Measurements from ENCODE around the gene LAMTOR1.

LAMTOR1 gene

GRCh38 chr11:72116019-72116755 is 13.1 kb upstream of the LAMTOR1 start:
- no peak for DNase-seq

- DNase-seq, result no peak
Measured at GRCh38 chr11:72114570-72114969, 11.5 kb upstream of the LAMTOR1 start.

GRCh38 chr11:72112978-72113808 is 10.1 kb upstream of the LAMTOR1 start:
- DNase-seq, result no peak

- DNase-seq, result peak; percentile 93 to 100
Measured at GRCh38 chr11:72112143-72112977, 9.3 kb upstream of the LAMTOR1 start, which contains the start of gene ANAPC15. Gene ANAPC15, minus strand, starts transcription at chr11:72112695. Its CDS starts 1,419 bp downstream, at chr11:72111276.

- no peak for DNase-seq
Measured at GRCh38 chr11:72111300-72112142, 8.4 kb upstream of the LAMTOR1 start.

- no peak for DNase-seq
Measured at GRCh38 chr11:72105888-72106287, 2.8 kb upstream of the LAMTOR1 start, which contains the start of gene TOMT. Gene TOMT, plus strand, starts transcription at chr11:72105924. Its CDS starts 28 bp downstream, at chr11:72105952.

- DNase-seq, result no peak
Measured at GRCh38 chr11:72103754-72104167, 664 bp upstream of the LAMTOR1 start.

- no peak for DNase-seq
Measured at GRCh38 chr11:72102631-72102945, 509 bp downstream of the LAMTOR1 start.

- no peak for DNase-seq
Measured at GRCh38 chr11:72102162-72102561, 935 bp downstream of the LAMTOR1 start.

GRCh38 chr11:72100462-72100861 is 2.6 kb downstream of the LAMTOR1 start:
- no peak for DNase-seq

GRCh38 chr11:72100009-72100408 is 3.1 kb downstream of the LAMTOR1 start:
- no peak for DNase-seq

GRCh38 chr11:72098741-72099140 is 4.4 kb downstream of the LAMTOR1 start:
- no peak for DNase-seq

GRCh38 chr11:72091292-72091691 is 11.8 kb downstream of the LAMTOR1 start:
- peak; percentile 56 to 64 for DNase-seq

- no peak for DNase-seq
Measured at GRCh38 chr11:72088076-72088808, 14.9 kb downstream of the LAMTOR1 start.

- no peak for DNase-seq
Measured at GRCh38 chr11:72085621-72086351, 17.3 kb downstream of the LAMTOR1 start.

GRCh38 chr11:72084965-72085364 is 18.1 kb downstream of the LAMTOR1 start:
- DNase-seq, result no peak

- no peak for DNase-seq
Measured at GRCh38 chr11:72084076-72084475, 19.0 kb downstream of the LAMTOR1 start.

GRCh38 chr11:72083414-72083813 is 19.7 kb downstream of the LAMTOR1 start:
- no peak for DNase-seq

- DNase-seq, result no peak
Measured at GRCh38 chr11:72081821-72082453, 21.2 kb downstream of the LAMTOR1 start.

- no peak for DNase-seq
Measured at GRCh38 chr11:72081184-72081644, 21.9 kb downstream of the LAMTOR1 start.
